ENCODE data around the gene C17orf58.

GRCh38 chr17:68036304-68037147 is 40.3 kb upstream of the C17orf58 start:
- TF ChIP-seq POLR2A (IDR thresholded peaks at IDR 0.05) (no peak), CTCF (IDR thresholded peaks at IDR 0.05) (peak in 1 of 4 experiments; percentile 3)

Measured in uterus (tissue), 2 donors.